Endothelial cell of umbilical vein (primary cell): ENCODE results near the gene NHSL2. TPM values are rescaled to one million over a fixed set of nuclear protein-coding genes. Genes with fewer than 3 reads are reported as not detected.
A peak's percentile ranks its signal among the peaks of the same experiment; 100 is the strongest.

Experiments used
- BruUV-seq: library from RNA; stranded (reverse); fragments of 400-500 nt; replicated peaks from 2 replicates; lab custom pipeline; 2021; lab: Mats Ljungman, UMichigan
- CTCF ChIA-PET: fragments of 300-600, 350-600 bp; sonication (Branson Sonifier 250); formaldehyde crosslinking; loops from one replicate; lab custom pipeline; 2021; ENCODE audit warnings: antibody characterized with exemption, inconsistent platforms; lab: Charles Lee
- POLR2A ChIA-PET: fragments of 300-600, 350-600 bp; sonication (Branson Sonifier 250); formaldehyde crosslinking; loops from one replicate; lab custom pipeline; 2021; ENCODE audit warnings: antibody characterized with exemption, inconsistent platforms; lab: Charles Lee
- DNase-seq: peaks from one replicate; pipeline ENCODE4 v3.0.0-alpha.2; 2011; ENCODE audit warnings: low read depth, low spot score
- FAIRE-seq: peaks from 2 replicates; lab custom pipeline; 2011; peaks lifted over from hg19 to GRCh38; lab: Jason Lieb, UNC
- H2AFZ ChIP-seq: 2 replicates; pipeline ENCODE4 v1.6.0; 2012; ENCODE audit warnings: low read depth, low read length, control low read depth, inconsistent platforms
- H3K27ac ChIP-seq: 2 replicates; pipeline ENCODE4 v1.5.1; 2011; ENCODE audit warnings: low read depth, mild to moderate bottlenecking, control low read depth, low read length, moderate library complexity; ENCODE audit not compliant: insufficient read depth
- H3K27me3 ChIP-seq, 2 experiments: 2 replicates each; pipeline versions ENCODE4 v1.6.0 to v1.6.1; 2011; ENCODE audit warnings: low read length in 2 of 2, mixed read lengths in 1 of 2; ENCODE audit not compliant: control insufficient read depth in 2 of 2, insufficient read depth in 2 of 2
- H3K36me3 ChIP-seq, 2 experiments: 2 replicates in 1 of 2; 3 replicates in 1 of 2; pipeline ENCODE4 v1.5.1; 2011; ENCODE audit warnings: low read length in 2 of 2, mild to moderate bottlenecking in 1 of 2, moderate library complexity in 1 of 2; ENCODE audit not compliant: control insufficient read depth in 2 of 2, insufficient read depth in 2 of 2; ENCODE audit errors: extremely low read depth in 1 of 2
- H3K4me1 ChIP-seq: 3 replicates; pipeline ENCODE4 v1.5.1; 2011; ENCODE audit warnings: mild to moderate bottlenecking, low read length; ENCODE audit not compliant: control insufficient read depth, insufficient read depth; ENCODE audit errors: extremely low read depth
- H3K4me2 ChIP-seq: 2 replicates; pipeline ENCODE4 v1.6.1; 2011; ENCODE audit warnings: low read length, control low read depth, mixed read lengths; ENCODE audit not compliant: insufficient read depth
- H3K4me3 ChIP-seq, 3 experiments: fragments of 200-600 bp in 1 of 3; sonication (generic), shearing (Covaris generic) in 1 of 3; replicated peaks in 1 of 3; 2 replicates each; pipeline ENCODE4 v1.5.1; 2011 to 2016; ENCODE audit warnings: control low read depth in 3 of 3, low read length in 3 of 3, mild to moderate bottlenecking in 2 of 3, inconsistent platforms in 1 of 3, low read depth in 1 of 3, moderate library complexity in 1 of 3; ENCODE audit not compliant: insufficient read depth in 1 of 3
- H3K79me2 ChIP-seq: 2 replicates; pipeline ENCODE4 v1.6.0; 2012; ENCODE audit warnings: low read length, inconsistent platforms; ENCODE audit not compliant: control insufficient read depth, insufficient read depth
- H3K9ac ChIP-seq: replicated peaks from 2 replicates; pipeline ENCODE3; 2011; ENCODE audit warnings: low read length, control low read depth; ENCODE audit not compliant: insufficient read depth; ENCODE audit errors: extremely low read depth
- H3K9me1 ChIP-seq: replicated peaks from 3 replicates; pipeline ENCODE4 v1.6.0; 2011; ENCODE audit warnings: mild to moderate bottlenecking, low read length; ENCODE audit not compliant: control insufficient read depth, insufficient read depth; ENCODE audit errors: extremely low read depth
- H3K9me3 ChIP-seq: replicated peaks from 2 replicates; pipeline ENCODE4 v1.5.1; 2012; ENCODE audit warnings: low read length, inconsistent platforms; ENCODE audit not compliant: control insufficient read depth, insufficient read depth
- H4K20me1 ChIP-seq: replicated peaks from 2 replicates; pipeline ENCODE3; 2011; ENCODE audit warnings: mild to moderate bottlenecking, low read length; ENCODE audit not compliant: control insufficient read depth, insufficient read depth; ENCODE audit errors: extremely low read depth
- EZH2 ChIP-seq: IDR thresholded peaks from 2 replicates; pipeline ENCODE4 v1.6.1; 2012; ENCODE audit warnings: borderline replicate concordance, low read depth, mild to moderate bottlenecking, moderate library complexity, low read length, inconsistent platforms; ENCODE audit not compliant: severe bottlenecking
- FOS ChIP-seq: IDR thresholded peaks from 2 replicates; pipeline ENCODE4 v1.6.1; 2011; ENCODE audit warnings: mild to moderate bottlenecking, low read length, moderate library complexity, borderline replicate concordance; ENCODE audit not compliant: insufficient read depth
- GATA2 ChIP-seq: IDR thresholded peaks from 2 replicates; pipeline ENCODE4 v1.7.0; 2011; ENCODE audit warnings: low read depth, mild to moderate bottlenecking, moderate library complexity, mixed read lengths, low read length; ENCODE audit not compliant: insufficient read length, insufficient read depth
- JUN ChIP-seq: IDR thresholded peaks from 2 replicates; pipeline ENCODE4 v1.6.1; 2011; ENCODE audit warnings: borderline replicate concordance, low read depth; ENCODE audit not compliant: insufficient read length, insufficient read depth
- MAX ChIP-seq: IDR thresholded peaks from 2 replicates; pipeline ENCODE4 v1.6.1; 2011; ENCODE audit not compliant: insufficient read depth, insufficient read length
- MYC ChIP-seq: IDR thresholded peaks from one replicate; pipeline ENCODE4 v1.6.1; 2011; ENCODE audit warnings: mild to moderate bottlenecking, low read depth, low read length
- POLR2A ChIP-seq: IDR thresholded peaks from 2 replicates; pipeline ENCODE4 v1.6.1; 2012; ENCODE audit warnings: low read depth, mild to moderate bottlenecking, control low read depth, low read length
- POLR2AphosphoS5 ChIP-seq: IDR thresholded peaks from 2 replicates; pipeline ENCODE4 v1.6.1; 2012; ENCODE audit warnings: low read depth, mild to moderate bottlenecking, control low read depth, low read length, moderate library complexity; ENCODE audit not compliant: insufficient read depth
- dilution Hi-C: fragments of 300-500 bp; cut with MboI; formaldehyde crosslinking; loops from one replicate; pipeline ENCODE4 v1.15.0; 2019; ENCODE audit warnings: low sequenced_read_pairs; ENCODE audit not compliant: extremely low pct_ligation_motif_present
- intact Hi-C: fragments of 100-400 bp; cut with micrococcal nuclease; formaldehyde crosslinking; loops from one replicate; pipeline ENCODE4 v1.10.0; 2022
- polyA plus RNA-seq, 4 experiments: library from polyadenylated mRNA; depleted of rRNA in 3 of 4; stranded (reverse) in 3 of 4; unstranded in 1 of 4; fragments of >200 nt; gene quantifications; 2 replicates each; pipeline versions ENCODE4 v1.2.1 to v1.2.3, GENCODE V29; 2011 to 2012; ENCODE audit warnings: missing spikeins in 1 of 4
- total RNA-seq: library from RNA; stranded (reverse); gene quantifications from 2 replicates; pipeline ENCODE4 v1.2.3, GENCODE V29; 2021
- TF ChIP-seq, protein P1 (sequence below), 2 donors: IDR thresholded peaks; 1 replicate in 1 of 2; 2 replicates in 1 of 2; pipeline ENCODE4 v1.5.1; 2011; ENCODE audit warnings: low read length in 2 of 2, mild to moderate bottlenecking in 2 of 2, moderate library complexity in 2 of 2, control low read depth in 1 of 2, inconsistent platforms in 1 of 2, low read depth in 1 of 2; ENCODE audit not compliant: insufficient read depth in 1 of 2; ENCODE audit errors: extremely low read depth in 1 of 2

Gene NHSL2
- total and polyA plus RNA-seq, 2 donors (not counting 3 experiments of a cell fraction or from before 2014, with no cell fraction given) = 23.5 to 49.9 TPM

DNA sequence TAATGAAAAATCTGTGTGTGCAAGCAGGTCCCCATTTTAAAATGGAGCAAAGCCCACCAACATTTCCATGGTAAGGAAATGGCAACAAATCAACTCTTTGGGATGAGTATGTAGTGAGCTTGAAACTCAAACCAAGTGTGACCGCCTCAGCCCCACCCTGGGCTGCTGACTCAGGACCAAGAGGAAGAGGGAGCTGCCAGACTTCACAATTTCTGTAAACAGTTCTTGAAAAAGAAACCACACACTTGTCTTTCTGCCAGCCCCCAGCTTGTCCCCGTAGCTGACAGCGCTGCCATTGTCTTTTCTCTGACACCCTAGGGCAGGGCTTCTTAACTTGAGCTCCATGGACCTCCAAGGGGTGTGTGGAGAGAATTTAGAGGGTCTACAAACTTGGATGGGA lies 210.7 kb downstream of the NHSL2 start:
- H3K9ac ChIP-seq = no peak overlapping the region
- H3K79me2 ChIP-seq = peaks cover 32% of the 10 kb centered on the region
- H3K36me3 ChIP-seq = no peaks in the 10 kb centered on the region
- CTCF ChIA-PET = interaction anchor here (1.1 to 8.0 kb wide), 2 partner anchors 101 to 121 kb away, joined by 3 to 122 read pairs; no protein-coding TSS in a partner anchor
- no peaks in the 10 kb centered on the region for H3K9me1 ChIP-seq
- no peak for TF ChIP-seq GATA2
- no peak for TF ChIP-seq MYC
- TF ChIP-seq FOS = peak; percentile 28
- TF ChIP-seq EZH2 = no peak
- no TSS peak for BruUV-seq
- intact Hi-C loops = no loop called here
- H2AFZ ChIP-seq = no peak overlapping the region
- H3K4me1 ChIP-seq = peaks cover 44% of the 10 kb centered on the region
- peak; percentile 97 for FAIRE-seq
- H3K4me3 ChIP-seq = no peak overlapping the region
- dilution Hi-C loops = no loop called here
- DNase-seq = peak; percentile 68
- H3K27me3 ChIP-seq = no peaks in the 10 kb centered on the region
- POLR2A ChIA-PET = no interaction called here
- H3K27ac ChIP-seq = peak overlapping the region; percentile 32
- H3K4me2 ChIP-seq = peak overlapping the region; percentile 49
- H4K20me1 ChIP-seq = no peaks in the 10 kb centered on the region
- no peaks in the 10 kb centered on the region for H3K9me3 ChIP-seq

GRCh38 chrX:72122621-72123337 lies 212.1 kb downstream of the NHSL2 start:
- no peak overlapping the region for H3K9ac ChIP-seq
- ChIA-PET CTCF (interaction anchor here (8.0 kb wide), 1 partner anchor 103 kb away, joined by 122 read pairs; no protein-coding TSS in a partner anchor), POLR2A (no interaction called here)
- H3K27me3 ChIP-seq = no peaks in the 10 kb centered on the region
- no peaks in the 10 kb centered on the region for H4K20me1 ChIP-seq
- DNase-seq = no peak
- BruUV-seq = no TSS peak
- dilution Hi-C loops = no loop called here
- no peak overlapping the region for H3K27ac ChIP-seq
- H2AFZ ChIP-seq = no peak overlapping the region
- no peak for FAIRE-seq
- TF ChIP-seq POLR2AphosphoS5 (no peak), JUN (no peak), POLR2A (no peak), MAX (no peak), MYC (no peak), EZH2 (no peak), FOS (no peak), GATA2 (no peak)
- TF ChIP-seq, protein P1, sequence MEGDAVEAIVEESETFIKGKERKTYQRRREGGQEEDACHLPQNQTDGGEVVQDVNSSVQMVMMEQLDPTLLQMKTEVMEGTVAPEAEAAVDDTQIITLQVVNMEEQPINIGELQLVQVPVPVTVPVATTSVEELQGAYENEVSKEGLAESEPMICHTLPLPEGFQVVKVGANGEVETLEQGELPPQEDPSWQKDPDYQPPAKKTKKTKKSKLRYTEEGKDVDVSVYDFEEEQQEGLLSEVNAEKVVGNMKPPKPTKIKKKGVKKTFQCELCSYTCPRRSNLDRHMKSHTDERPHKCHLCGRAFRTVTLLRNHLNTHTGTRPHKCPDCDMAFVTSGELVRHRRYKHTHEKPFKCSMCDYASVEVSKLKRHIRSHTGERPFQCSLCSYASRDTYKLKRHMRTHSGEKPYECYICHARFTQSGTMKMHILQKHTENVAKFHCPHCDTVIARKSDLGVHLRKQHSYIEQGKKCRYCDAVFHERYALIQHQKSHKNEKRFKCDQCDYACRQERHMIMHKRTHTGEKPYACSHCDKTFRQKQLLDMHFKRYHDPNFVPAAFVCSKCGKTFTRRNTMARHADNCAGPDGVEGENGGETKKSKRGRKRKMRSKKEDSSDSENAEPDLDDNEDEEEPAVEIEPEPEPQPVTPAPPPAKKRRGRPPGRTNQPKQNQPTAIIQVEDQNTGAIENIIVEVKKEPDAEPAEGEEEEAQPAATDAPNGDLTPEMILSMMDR (IDR thresholded peaks at IDR 0.05; ENCODE audit: extremely low read depth in 1 of 2, insufficient read depth in 1 of 2, low read depth in 1 of 2, low read length in 2 of 2) = no peak
- no peaks in the 10 kb centered on the region for H3K36me3 ChIP-seq
- no peaks in the 10 kb centered on the region for H3K9me1 ChIP-seq
- H3K9me3 ChIP-seq = no peaks in the 10 kb centered on the region
- peaks cover 56% of the 10 kb centered on the region for H3K4me1 ChIP-seq
- intact Hi-C loops = no loop called here
- H3K4me2 ChIP-seq = no peak overlapping the region
- peaks cover 32% of the 10 kb centered on the region for H3K79me2 ChIP-seq
- no peak overlapping the region for H3K4me3 ChIP-seq
